Peyer's patch (tissue), 4 donors: ENCODE results near the gene ATP6V1G2. TPM values are rescaled to one million over a fixed set of nuclear protein-coding genes. Genes with fewer than 3 reads are reported as not detected.

ENCODE experiments used
- DNase-seq, 3 donors: peaks; one replicate each; pipeline ENCODE4 v3.0.0-alpha.2; 2017 to 2019
- H3K27ac ChIP-seq, 4 donors: fragments of 200-600 bp; sonication (generic); one replicate each; pipeline ENCODE4 v1.5.1; 2016 to 2019
- H3K27me3 ChIP-seq, 2 donors: fragments of 200-600 bp; sonication (generic); one replicate each; pipeline ENCODE4 v1.5.1; 2019
- H3K36me3 ChIP-seq, 3 donors: fragments of 200-600 bp; sonication (generic); one replicate each; pipeline ENCODE4 v1.5.1; 2016 to 2019
- H3K4me1 ChIP-seq, 4 donors: fragments of 200-600 bp; sonication (generic); one replicate each; pipeline ENCODE4 v1.5.1; 2016 to 2019
- H3K4me3 ChIP-seq, 4 donors: fragments of 200-600 bp; sonication (generic); 1 replicate in 3 of 4; 2 replicates in 1 of 4; pipeline ENCODE4 v1.5.1; 2016 to 2019; ENCODE audit warnings: mild to moderate bottlenecking in 1 of 4
- H3K9me3 ChIP-seq, 4 donors: fragments of 200-600 bp; sonication (generic); one replicate each; pipeline ENCODE4 v1.5.1; 2016 to 2019; ENCODE audit warnings: mild to moderate bottlenecking in 1 of 4
- CTCF ChIP-seq, 6 experiments: fragments of 450-650 bp in 4 of 6; fragments of 200-600 bp in 2 of 6; sonication (generic) in 1 of 6; IDR thresholded peaks; one replicate each; pipeline ENCODE4 v1.5.1; 2017 to 2019; ENCODE audit warnings: antibody characterized with exemption in 6 of 6, mild to moderate bottlenecking in 3 of 6, moderate library complexity in 1 of 6
- POLR2A ChIP-seq, 2 donors: fragments of 450-650 bp; IDR thresholded peaks; one replicate each; pipeline ENCODE4 v1.5.1; 2017; ENCODE audit warnings: antibody characterized with exemption in 2 of 2, mild to moderate bottlenecking in 2 of 2, moderate library complexity in 2 of 2
- total RNA-seq, 4 donors: library from RNA; depleted of rRNA; stranded (reverse); fragments of >200 nt; gene quantifications; one replicate each; pipeline ENCODE4 v1.1.0, GENCODE V29; 2016

Gene ATP6V1G2
- total RNA-seq, 4 donors from 2014 or later: not detected

GRCh38 chr6:31543639-31544038, 2.8 kb downstream of the ATP6V1G2 start:
- H3K4me3 ChIP-seq: no peak overlapping the region
- H3K27ac ChIP-seq: no peak overlapping the region
- peaks cover 0 to 16% (median 0%) of the 10 kb centered on the region in 3 donors for H3K36me3 ChIP-seq
- H3K4me1 ChIP-seq: peaks cover 0 to 49% (median 27%) of the 10 kb centered on the region in 4 donors
- H3K27me3 ChIP-seq: no peaks in the 10 kb centered on the region
- H3K9me3 ChIP-seq: no peaks in the 10 kb centered on the region
- DNase-seq: no peak
- TF ChIP-seq CTCF (IDR thresholded peaks at IDR 0.05) (no peak), POLR2A (IDR thresholded peaks at IDR 0.05) (no peak)

GRCh38 chr6:31541658-31542521, 4.5 kb downstream of the ATP6V1G2 start, which contains the start of gene DDX39B:
TSS of gene DDX39B (minus strand) at chr6:31542003. CDS start at chr6:31540532, 1,471 bp downstream.
- TF ChIP-seq POLR2A (IDR thresholded peaks at IDR 0.05) (peak; percentile 81 to 83), CTCF (IDR thresholded peaks at IDR 0.05) (peak in 1 of 6 experiments; percentile 12)
- Histone ChIP-seq H3K27ac (peak within 1 kb of the TSS; percentile 84 to 91 (median 90)), H3K4me3 (peak within 1 kb of the TSS; percentile 58 to 83 (median 72)), H3K36me3 (peaks cover 0 to 34% (median 0%) of the 10 kb centered on the region in 3 donors), H3K27me3 (no peaks in the 10 kb centered on the region), H3K4me1 (peaks cover 0 to 50% (median 21%) of the 10 kb centered on the region in 4 donors), H3K9me3 (no peaks in the 10 kb centered on the region)
- peak; percentile 93 to 98 (median 93) for DNase-seq

- Histone ChIP-seq H3K27me3 (no peaks in the 10 kb centered on the region), H3K36me3 (peaks cover 0 to 41% (median 0%) of the 10 kb centered on the region in 3 donors)
- peak in 2 of 3 donors; percentile 71 to 72 for DNase-seq
Measured at GRCh38 chr6:31541059-31541657, 5.2 kb downstream of the ATP6V1G2 start.

GRCh38 chr6:31540640-31541039, 5.8 kb downstream of the ATP6V1G2 start:
- peak overlapping the region; percentile 58 to 83 (median 72) for H3K4me3 ChIP-seq
- H3K27ac ChIP-seq: peak overlapping the region; percentile 84 to 91 (median 90)
- no peaks in the 10 kb centered on the region for H3K27me3 ChIP-seq
- peaks cover 0 to 43% (median 21%) of the 10 kb centered on the region in 4 donors for H3K4me1 ChIP-seq
- no peaks in the 10 kb centered on the region for H3K9me3 ChIP-seq
- peaks cover 0 to 46% (median 0%) of the 10 kb centered on the region in 3 donors for H3K36me3 ChIP-seq
- TF ChIP-seq CTCF (IDR thresholded peaks at IDR 0.05) (no peak), POLR2A (IDR thresholded peaks at IDR 0.05) (no peak)
- no peak for DNase-seq

More at GRCh38 chr6:31541059-31541657, 5.2 kb downstream of the ATP6V1G2 start:
- no peak for TF ChIP-seq CTCF (IDR thresholded peaks at IDR 0.05)
- TF ChIP-seq POLR2A (IDR thresholded peaks at IDR 0.05): no peak
- H3K9me3 ChIP-seq: no peaks in the 10 kb centered on the region
- peak overlapping the region; percentile 84 to 91 (median 90) for H3K27ac ChIP-seq
- peaks cover 0 to 43% (median 21%) of the 10 kb centered on the region in 4 donors for H3K4me1 ChIP-seq
- H3K4me3 ChIP-seq: peak overlapping the region; percentile 58 to 83 (median 72)

GRCh38 chr6:31538805-31539400, 7.5 kb downstream of the ATP6V1G2 start:
- TF ChIP-seq POLR2A (IDR thresholded peaks at IDR 0.05): no peak
- no peak for TF ChIP-seq CTCF (IDR thresholded peaks at IDR 0.05)
- H3K4me1 ChIP-seq: peaks cover 0 to 43% (median 21%) of the 10 kb centered on the region in 4 donors
- H3K9me3 ChIP-seq: no peaks in the 10 kb centered on the region
- no peaks in the 10 kb centered on the region for H3K27me3 ChIP-seq
- no peak overlapping the region for H3K27ac ChIP-seq
- no peak for DNase-seq
- peaks cover 0 to 64% (median 0%) of the 10 kb centered on the region in 3 donors for H3K36me3 ChIP-seq
- H3K4me3 ChIP-seq: peak overlapping the region in 2 of 4 donors; percentile 65 to 80
